SIG-M5 (cell line): ENCODE data around the gene PLCL2.

Source experiments
- DNase-seq: peaks from one replicate; lab custom pipeline; 2025; lab: John Stamatoyannopoulos, UW

Gene PLCL2

DNA sequence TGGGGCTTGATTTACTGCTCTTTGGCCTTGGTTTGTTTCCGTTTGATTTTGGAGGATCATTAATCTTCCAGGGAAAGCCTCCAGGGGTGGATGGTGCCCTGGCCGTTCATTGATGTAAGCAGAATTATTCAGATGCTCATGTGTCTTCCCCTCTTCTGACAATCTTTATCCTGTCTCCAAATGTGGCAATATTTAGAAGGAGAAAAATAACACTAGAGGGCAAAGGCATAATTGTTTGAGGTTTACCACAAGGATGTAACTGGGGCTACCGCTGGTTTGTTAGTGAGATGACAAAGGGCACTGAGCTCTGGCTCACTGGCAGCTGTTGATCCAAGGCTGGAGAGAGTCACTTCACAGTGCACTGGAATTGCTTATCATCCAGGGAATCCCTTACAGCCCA is 18.2 kb upstream of the PLCL2 start:
- peak; percentile 22 for DNase-seq

DNA sequence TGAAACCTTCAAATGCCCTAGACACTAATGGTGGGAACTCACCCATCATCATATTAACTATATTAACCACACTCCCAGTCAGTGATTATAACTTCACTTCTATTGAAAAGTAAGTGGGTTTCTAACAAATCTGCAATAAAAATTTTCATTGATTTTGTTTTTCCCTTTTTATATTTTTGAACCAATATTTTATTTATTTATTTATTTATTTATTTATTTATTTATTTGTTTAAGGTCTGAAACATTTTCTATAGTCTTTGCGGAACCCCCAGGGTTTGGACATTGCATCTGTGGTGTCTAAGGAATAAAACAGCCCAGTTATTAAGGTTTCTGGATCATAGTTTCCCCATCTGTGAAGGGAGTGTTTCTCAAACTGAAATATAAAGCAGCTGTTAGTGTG is 16.2 kb upstream of the PLCL2 start:
- no peak for DNase-seq

DNA sequence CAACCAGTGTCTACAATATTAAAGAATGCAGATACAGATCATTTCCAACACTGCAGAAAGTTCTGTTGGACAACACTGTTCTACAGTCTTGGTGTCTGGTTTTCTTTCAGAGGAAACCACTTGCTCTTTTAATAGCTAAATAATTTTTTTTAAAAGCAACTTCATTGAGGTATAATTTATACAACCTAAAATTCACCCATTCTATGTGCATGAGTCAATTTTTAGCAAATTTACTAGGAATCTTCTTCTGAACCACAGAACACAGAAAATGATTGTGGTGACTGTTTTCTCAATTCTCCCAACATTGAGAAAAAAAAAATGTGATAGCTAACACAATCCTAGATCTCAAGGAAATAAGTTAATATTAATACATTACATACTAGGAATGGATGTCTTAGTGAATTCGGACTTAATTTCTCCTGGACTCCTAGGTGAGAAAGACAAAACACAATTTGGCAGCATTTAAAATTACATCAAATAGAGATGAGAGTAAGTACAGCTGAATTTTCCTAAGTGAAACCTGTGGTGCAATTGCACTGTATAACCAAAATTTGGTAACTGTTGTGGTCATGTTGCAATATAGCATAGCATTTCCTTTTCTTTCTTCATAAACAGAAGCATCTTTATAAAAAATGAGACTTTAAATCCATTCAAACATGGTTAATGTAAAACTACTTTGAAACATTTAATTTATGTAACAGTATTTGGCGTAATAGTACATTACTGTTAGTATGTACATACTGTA is 15.3 kb upstream of the PLCL2 start:
- no peak for DNase-seq

DNA sequence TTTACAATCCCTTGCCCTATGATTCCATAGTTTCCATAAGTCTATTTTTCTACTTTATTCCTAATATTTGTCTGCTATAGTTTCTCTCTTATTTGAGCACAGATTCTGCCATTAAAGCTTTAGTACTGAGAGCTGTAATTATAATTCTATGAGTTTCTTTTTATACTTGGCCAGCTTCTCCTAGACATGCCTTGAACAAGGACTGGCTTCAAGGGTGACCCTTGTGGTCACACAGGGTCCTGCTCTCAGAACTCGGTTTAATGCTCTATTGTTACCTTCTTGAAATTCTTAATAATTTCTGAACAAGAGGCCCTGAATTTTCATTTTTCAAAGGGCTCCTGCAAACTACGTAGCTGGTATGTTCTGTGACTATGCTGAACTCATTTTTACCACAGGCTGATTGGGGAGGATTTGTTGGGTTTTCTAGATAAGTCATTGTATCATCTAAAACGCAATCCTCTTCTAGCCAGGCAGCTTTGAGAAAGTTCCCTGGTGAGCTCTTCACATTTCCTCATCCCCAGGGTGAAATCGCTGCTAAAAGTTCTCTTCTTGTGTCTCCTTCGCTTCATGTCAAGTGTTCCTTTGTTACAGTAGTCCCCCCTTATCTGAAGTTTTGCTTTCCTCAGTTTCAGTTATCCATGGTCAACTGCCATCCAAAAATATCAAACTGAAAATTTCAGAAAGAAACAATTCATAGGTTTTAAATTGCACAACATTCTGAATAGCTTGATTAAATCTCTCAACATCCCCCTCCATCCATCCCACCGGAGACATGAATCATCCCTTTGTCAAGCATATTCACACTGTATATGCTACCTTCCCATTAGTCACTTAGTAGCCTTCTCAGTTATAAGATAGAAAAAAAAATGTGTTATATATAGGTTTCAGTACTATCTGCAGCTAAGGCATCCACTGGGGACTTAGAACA is 12.6 kb upstream of the PLCL2 start:
- DNase-seq = no peak

DNA sequence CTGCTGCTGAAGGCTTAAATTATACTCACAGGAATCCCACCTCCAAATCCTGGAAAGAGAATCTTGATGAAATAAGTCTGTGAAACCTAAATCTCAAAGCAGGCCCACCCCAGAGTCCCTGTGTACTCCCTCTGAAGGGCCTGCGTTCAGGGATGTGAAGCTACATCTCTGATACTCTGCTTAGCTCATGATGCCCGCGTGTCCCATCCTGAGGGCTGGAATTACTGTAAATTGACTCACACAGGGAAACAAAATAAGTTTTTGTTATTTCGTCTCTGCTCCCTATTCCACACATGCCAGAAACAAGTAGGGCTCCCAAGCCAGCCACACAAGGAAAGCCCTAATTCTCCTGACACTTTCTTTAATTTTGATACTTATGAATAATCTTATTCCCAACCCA is 10.9 kb upstream of the PLCL2 start:
- no peak for DNase-seq

DNA sequence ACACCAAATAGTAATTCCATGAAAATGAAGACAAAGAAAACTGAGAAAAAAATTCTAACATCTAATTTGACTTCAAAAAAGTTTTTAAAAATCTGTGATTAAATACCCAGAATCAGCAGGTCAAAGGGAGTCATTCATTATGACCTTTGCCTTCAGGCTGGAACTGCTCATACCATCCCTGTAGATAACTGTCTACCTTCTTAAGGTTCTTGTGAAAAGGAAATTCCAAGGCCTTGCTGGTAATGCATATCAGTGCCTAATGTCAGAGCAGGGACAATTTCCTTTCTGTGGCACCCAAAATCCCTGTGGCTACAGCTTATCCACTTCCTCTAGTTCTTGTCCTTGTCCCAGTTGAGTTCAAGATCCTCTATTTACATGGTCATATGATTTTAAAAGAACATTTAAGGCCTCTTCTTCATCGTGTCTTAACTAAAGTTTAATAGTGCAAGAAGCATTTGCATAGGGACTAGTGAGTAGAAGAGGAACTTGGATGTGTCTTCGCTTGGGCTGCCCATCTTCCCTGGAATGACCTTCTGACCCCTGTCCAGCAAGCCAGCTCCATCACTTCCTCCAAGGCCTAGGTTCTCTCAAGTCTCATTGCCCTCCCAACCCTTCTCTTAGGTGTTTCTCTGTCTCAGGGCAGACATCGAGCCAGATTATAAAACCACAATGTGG is 8.7 kb upstream of the PLCL2 start:
- DNase-seq = no peak

DNA sequence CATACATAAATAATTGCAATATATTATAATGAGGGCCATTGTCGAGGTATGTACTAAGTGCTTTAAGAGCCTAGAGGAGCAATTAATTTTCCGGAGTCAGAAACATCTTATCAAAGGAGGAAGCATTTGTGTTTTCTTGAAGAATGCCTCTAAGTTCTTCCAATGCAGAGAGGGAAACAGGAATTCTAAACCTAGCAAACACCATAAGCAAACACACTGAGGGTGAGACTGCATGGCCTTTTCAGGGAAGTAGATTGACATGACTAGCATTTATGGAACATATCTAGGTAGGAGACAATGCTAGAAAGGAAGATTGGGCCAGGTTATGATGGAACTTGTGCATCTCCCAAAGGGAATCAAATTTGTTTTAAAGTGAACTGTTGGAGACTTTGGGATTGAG is 7.2 kb upstream of the PLCL2 start:
- DNase-seq = no peak

DNA sequence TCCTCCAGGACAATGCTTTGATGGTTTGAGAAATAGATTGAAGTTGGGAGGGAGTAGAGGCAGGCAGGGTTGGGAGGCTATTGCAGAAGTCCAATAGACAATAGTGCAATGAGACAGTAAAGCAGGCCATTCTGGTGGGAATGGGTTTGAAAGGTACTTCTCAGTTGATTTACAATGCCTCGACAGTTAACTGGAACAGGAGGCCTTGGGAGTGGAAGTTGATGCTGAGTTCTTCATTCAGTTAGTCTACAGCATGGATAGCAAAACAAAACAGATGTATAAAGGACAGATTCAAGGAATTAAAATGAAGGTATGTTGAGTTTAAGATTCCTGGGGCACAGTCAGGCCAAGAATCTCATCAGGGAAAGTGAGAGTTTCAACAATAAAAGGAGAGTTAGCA is 6.8 kb upstream of the PLCL2 start:
- no peak for DNase-seq

DNA sequence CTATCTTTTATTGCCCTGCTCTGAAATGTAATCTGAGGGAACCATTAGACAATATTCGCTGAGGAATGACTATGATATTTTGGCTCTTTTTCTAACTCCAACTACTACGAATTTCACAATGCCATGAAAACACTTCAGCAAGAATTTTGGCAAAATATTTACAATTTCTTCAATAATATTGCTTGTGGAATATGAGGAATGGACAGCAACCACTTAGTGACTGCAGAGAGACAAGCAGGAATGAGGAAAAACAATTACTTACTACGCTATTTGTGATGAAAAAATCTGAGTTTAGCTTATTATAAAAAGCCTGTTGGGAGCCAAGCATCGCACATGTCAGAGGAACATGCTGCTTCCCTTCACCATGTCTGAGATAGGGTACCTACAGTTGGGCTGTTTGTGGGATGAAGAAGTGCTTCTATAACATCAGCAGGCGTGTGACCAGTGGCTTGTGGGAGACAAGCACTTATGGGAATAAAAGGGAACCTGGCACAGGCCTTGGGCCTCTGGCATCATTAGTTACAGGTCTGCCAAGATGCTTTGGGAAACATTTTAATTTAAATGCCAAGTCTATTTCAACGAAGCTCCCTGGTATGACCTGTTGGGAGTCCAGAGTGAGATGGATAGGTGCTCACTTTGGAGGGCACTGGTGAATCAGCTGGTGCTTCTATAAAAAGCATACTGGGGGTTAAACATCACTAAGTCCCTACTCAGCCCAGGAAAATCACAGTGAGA is 2.7 kb upstream of the PLCL2 start:
- DNase-seq = no peak

DNA sequence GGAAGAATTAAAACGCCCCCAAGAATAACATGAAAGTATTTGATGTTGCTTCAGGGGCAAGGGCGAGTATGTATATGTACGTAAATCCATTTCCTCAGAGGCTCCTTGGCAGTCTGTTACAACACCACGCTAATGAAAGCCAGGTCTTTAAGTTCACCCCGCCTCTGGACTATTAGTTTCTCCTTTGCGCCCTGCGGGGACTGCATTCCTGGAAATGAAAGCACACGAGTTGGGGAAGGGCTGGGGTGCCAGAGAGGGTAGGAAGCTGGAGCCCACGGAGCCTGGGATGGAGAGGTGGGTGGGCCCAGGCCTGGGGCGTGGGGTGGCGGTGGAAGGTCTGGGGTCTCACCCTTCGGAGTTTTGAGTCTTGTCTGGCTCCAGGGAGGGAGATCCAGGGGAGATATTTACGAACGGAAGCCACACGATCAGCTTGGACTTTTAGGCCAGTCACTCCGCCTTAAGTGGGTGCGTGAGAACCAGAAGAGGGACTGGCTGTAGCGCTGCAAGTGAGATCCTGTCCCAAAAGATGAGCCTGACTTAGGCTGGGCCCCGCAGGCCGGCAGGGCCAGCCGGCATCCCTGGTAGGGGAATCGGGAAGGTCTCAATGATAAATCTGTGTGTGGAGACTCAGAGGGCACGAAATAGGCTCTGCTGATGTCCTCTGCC is 1.6 kb upstream of the PLCL2 start:
- no peak for DNase-seq

DNA sequence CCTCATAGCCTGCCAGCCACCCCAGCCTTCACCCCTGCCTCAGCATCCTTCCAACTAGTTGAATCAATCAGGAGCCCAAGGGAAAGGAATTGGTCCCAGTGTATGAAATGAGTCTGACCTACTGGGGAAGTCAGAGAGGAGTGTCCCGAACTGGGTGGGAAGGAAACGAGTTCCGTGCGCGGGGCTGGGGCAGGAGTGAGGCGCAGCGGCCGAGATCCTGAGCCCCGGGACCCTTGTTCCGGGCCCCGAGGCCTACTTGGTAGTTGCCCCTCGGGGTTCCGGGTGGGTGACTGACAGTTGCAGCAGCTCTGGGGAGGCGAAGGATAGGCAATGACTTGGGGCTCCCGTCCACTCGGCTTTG is 1.1 kb upstream of the PLCL2 start:
- no peak for DNase-seq

DNA sequence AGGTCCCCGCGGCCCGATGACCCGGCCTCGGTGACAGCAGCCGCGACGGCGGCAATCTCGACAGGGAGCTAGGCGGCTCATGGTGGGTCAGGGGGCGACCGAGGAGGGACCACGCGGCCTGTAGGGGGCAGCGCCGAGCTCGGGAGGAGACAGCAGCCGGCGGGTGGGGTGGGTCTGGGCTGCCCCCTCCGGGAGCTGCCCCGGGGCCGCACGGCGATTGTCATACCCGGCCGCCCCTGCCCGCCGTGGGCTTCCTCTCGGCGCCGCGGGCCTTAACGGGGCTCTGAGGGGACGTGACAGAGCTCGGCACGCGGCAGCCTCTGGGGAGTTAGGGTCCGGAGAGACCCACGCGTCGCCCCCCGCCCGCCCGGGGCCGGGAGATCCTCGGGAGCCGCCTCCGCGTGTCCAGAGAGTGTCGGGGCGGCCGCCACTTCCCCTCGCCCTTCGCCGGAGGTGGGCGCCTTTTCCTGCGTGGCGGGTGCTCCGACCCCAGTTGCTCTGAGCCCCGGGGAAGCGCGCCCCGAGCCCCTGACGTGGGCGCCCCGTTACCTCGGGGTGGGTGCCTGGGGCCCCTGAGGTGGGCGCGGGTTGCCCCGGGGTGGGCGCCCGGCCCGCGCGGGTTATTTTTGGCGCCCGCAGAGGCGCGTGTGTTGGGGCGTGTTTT is 539 bp upstream of the PLCL2 start:
- DNase-seq = no peak

DNA sequence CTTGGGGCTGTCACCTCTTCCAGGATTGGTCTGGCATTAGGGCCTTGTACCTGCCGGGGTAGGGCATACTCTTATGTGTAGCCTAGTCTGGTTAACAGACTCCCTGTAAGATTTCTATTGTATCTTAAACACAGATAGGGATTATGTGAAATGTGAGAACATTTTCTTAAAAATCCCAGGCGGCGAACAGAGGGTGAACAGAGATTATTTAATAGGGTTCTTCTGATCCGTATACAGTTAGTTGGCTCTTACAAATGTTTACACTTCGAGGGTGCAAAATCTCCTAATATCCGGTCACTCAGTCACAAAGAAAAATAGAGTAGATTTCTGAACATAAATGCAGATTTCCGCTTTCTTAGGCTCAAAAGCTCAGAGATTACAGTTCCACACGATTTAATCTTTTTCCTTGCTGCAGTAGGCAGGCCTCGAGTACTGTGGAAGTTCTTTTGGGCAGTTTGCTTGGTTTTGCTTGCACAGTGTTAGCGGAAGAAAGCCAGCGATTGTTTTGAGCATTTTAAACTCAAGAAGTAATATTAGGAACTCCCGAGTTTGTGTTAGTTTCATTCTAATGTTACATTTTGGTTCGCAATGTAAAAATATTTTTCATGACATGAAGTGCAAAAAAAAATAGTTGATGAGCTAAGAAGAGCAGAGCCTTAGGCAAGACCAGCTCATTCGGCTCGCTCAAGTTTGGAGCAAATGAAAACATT is 993 bp downstream of the PLCL2 start:
- DNase-seq = no peak

DNA sequence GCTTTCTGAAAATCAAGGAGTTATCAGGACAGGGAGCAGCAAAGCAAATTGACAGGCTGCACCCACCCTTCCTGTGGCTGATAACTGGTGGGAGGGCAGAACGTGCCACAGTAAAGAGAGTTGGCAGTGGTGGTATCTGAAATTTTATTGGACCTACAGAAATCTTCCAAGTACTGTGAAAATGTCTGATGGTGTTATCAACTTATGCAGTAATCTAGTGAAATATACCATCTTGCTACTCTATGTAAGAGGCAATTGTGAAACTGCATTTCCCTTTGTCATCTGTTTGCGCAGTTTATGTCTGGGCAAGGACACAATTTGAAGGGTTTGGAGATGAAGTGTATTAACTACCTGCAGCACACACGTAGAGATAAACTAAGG is 1.5 kb downstream of the PLCL2 start:
- DNase-seq = no peak

DNA sequence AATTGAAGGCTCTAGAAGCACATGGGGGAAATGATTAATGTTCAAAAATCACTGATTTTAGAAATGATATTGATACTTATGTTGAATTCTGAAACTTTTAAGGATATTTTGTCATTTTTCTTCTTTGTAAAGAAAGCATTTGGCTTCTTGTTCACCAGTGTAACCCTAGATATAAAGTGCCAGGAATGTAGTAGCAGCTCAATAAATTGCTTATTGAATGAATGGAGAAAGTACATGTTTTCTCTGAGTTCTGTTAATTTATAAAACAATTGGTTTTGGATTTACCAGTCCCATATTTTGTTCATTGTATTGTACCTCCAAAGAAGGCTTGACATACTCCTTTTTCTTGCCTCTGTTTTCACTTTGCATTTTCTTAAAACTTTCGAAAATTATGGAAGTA is 2.4 kb downstream of the PLCL2 start:
- no peak for DNase-seq

DNA sequence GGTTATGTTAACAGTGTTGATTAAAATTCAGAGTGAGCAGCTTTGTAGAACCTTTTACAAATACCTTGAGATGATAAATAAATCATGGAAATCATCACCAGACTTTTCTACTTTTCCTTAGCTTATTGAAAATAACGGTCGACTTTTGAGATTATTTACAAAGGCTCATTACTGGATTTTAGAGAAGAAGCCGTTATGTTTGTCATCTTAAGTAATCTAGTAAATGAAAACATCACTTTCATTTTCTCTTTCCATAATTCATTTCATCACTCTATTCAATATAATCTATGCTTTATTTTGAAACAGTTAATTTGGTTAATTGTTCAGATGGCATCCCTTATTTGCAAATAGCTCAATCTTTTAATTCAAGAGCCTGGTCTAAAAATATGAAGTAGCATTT is 3.6 kb downstream of the PLCL2 start:
- no peak for DNase-seq

DNA sequence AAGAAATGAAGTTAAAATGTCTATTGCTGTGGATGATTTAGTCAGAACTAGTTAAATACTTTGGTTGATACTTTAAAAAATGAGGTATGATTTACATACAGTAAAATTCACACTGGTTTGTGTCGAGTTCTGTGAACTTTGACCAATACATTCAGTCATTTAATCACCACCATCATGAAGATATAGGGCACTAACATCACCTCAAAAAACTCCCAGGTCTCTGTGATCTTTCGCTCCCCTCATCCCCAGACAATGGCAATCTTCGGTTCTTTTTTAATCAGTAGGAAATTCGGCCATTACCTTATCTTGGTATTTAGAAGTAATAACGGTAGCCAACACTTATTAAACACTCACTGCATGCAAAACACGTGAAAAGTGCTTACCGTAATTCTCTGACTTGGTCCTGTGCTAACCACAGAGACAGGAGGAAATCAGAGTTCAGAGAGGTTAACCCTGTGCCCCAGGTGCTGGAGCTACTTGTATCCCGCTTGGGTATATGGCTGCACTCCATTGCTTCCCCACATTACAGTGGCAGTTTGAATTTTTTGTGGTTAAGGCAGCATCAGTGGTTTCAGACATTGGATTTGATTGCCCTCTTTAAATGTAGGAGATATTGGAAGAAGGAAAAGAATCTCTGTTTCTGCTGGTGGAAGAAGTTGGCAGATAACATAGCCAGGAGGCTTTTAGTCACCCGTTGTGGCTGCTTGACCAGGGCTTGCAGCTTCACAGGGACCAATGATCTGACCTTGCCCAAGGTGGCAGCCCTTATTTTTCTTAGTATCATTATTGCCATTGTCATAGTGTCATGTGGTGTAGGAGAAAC is 4.2 kb downstream of the PLCL2 start:
- DNase-seq = no peak

DNA sequence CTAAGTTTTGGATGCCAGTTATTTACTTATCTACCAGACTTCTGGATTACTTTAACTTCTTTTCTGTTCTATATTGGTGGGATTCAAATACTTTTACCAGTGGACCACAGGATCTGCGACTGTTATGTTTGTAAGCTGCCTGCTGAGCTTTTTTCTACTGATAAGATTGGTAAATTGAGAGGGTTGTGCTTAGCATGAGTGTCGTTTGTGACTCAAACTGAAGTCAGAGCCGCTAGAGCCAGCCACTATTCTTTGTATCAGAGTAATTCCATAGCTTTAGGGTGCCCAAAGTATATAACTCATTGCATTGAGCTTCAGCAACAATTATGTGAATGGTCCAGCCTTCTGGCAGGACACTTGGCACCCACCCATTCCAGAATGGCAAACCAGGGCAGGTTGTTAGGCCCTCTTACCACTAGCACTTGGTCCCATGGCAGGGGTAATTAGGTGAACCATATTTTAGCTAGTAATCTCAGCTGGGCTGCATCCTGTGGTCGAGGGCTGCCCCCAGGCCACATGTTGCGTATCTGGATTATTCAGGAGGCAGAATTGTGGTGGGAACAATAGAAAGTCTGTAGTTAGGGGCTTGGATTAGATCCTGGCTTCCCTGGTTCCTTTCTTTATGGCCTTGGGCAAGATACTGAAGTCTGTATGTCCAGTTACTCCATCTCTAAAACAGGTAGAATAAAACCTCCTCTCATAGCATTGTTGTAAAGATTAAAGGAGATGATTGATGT is 6.0 kb downstream of the PLCL2 start:
- DNase-seq = no peak

DNA sequence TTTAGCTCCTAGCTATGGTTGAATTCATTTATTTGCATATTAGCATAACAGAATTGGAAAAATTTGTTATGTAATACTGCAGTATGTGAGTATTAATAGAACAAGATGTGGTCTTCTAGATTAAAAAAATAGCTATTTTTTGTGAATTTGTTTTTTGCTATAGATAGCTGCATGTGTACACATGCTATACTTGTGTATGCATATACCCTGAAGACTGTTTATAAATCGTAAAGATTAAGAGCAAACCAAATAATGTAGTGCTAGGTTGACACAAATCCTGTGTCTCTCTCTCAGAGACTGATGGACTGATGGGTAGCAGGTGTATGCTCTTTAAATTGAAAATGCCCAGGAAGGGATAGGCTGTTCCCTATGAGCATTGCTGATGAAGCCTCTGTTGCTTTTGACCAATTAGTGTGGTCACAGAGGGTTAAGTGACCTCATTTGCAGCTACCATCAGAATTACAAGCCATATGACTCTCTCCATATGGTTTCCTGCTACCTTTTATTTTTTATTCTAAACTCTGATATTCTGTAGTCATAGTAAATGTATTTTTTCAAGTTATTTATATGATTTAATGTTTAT is 9.0 kb downstream of the PLCL2 start:
- DNase-seq = no peak
